Activated naive CD4-positive, alpha-beta T cell treated with anti-CD3 and anti-CD28 coated beads for 36 hours (primary cell): ENCODE measurements around the gene RAD9B. TPM values are rescaled to one million over a fixed set of nuclear protein-coding genes. Genes with fewer than 3 reads are reported as not detected.
"Not testable (repeated sequence)": the region's sequence is repeated elsewhere in the genome, so short reads cannot be mapped to it uniquely, and the experiment has no call there.

Source experiments
- CTCF ChIA-PET: fragments of 350-600 bp; sonication (Branson Sonifier 250); formaldehyde crosslinking; loops from one replicate; lab custom pipeline; 2021; ENCODE audit warnings: antibody characterized with exemption; lab: Charles Lee
- DNase-seq: peaks from one replicate; pipeline ENCODE4 v3.0.0-alpha.2; 2020
- H3K27ac Mint-ChIP-seq: one replicate; pipeline ENCODE4 v1.8.0; 2021; ENCODE audit warnings: mild to moderate bottlenecking, mixed read lengths
- H3K27me3 Mint-ChIP-seq: one replicate; pipeline ENCODE4 v1.8.0; 2021; ENCODE audit warnings: low read depth, mixed read lengths
- H3K36me3 Mint-ChIP-seq: one replicate; pipeline ENCODE4 v1.8.0; 2021; ENCODE audit warnings: low read depth, mixed read lengths
- H3K4me1 Mint-ChIP-seq: one replicate; pipeline ENCODE4 v1.8.0; 2021; ENCODE audit warnings: low read depth, mixed read lengths
- H3K4me3 Mint-ChIP-seq: one replicate; pipeline ENCODE4 v1.8.0; 2021; ENCODE audit warnings: mild to moderate bottlenecking, moderate library complexity, mixed read lengths
- H3K9me3 Mint-ChIP-seq: one replicate; pipeline ENCODE4 v1.8.0; 2021; ENCODE audit warnings: mixed read lengths
- intact Hi-C: fragments of 100-400 bp; cut with micrococcal nuclease; formaldehyde crosslinking; loops from one replicate; pipeline ENCODE4 v1.15.1; 2023
- total RNA-seq, 2 experiments: library from RNA; stranded (reverse); gene quantifications; one replicate each; pipeline ENCODE4 v1.2.3, GENCODE V29; 2021

The RAD9B gene
- total RNA-seq, 2 experiments from 2014 or later = 1.1 to 1.5 TPM

GRCh38 chr12:110543965-110544364, 41.8 kb downstream of the RAD9B start:
- H3K4me3 Mint-ChIP-seq = no peak overlapping the region
- CTCF ChIA-PET = interaction anchor here (1.0 to 1.6 kb wide), 3 partner anchors 51 to 61 kb away, joined by 3 to 8 read pairs (median 4); no protein-coding TSS in a partner anchor
- intact Hi-C loops = no loop called here
- peaks cover 40% of the 10 kb centered on the region for H3K36me3 Mint-ChIP-seq
- H3K4me1 Mint-ChIP-seq = peaks cover 40% of the 10 kb centered on the region
- DNase-seq = no peak
- H3K27me3 Mint-ChIP-seq = no peaks in the 10 kb centered on the region
- H3K27ac Mint-ChIP-seq = no peak overlapping the region
- H3K9me3 Mint-ChIP-seq = no peaks in the 10 kb centered on the region

GRCh38 chr12:110545259-110545658, 43.1 kb downstream of the RAD9B start:
- H3K9me3 Mint-ChIP-seq, H3K4me3 Mint-ChIP-seq, DNase-seq, H3K27me3 Mint-ChIP-seq, intact Hi-C loops: not testable (repeated sequence)
- peak overlapping the region; percentile 6 for H3K27ac Mint-ChIP-seq
- CTCF ChIA-PET = interaction anchor here (0.7 to 1.0 kb wide), 3 partner anchors 32 to 1495 kb away, joined by 3 to 4 read pairs (median 3); no protein-coding TSS in a partner anchor
- peaks cover 37% of the 10 kb centered on the region for H3K36me3 Mint-ChIP-seq
- peaks cover 38% of the 10 kb centered on the region for H3K4me1 Mint-ChIP-seq

- peaks cover 39% of the 10 kb centered on the region for H3K36me3 Mint-ChIP-seq
- H3K9me3 Mint-ChIP-seq = no peaks in the 10 kb centered on the region
- no peak overlapping the region for H3K4me3 Mint-ChIP-seq
- CTCF ChIA-PET = interaction anchor here (0.9 to 1.1 kb wide), 3 partner anchors 17 to 56 kb away, joined by 3 to 4 read pairs (median 3); no protein-coding TSS in a partner anchor
- DNase-seq = no peak
- H3K27ac Mint-ChIP-seq = peak overlapping the region; percentile 6
- H3K27me3 Mint-ChIP-seq = no peaks in the 10 kb centered on the region
- intact Hi-C loops = no loop called here
- H3K4me1 Mint-ChIP-seq = peaks cover 42% of the 10 kb centered on the region
Measured at GRCh38 chr12:110545812-110546211, 43.7 kb downstream of the RAD9B start.

GRCh38 chr12:110546339-110546738, 44.2 kb downstream of the RAD9B start:
- intact Hi-C loops = no loop called here
- Mint-ChIP-seq H3K27ac (no peak overlapping the region), H3K36me3 (peaks cover 40% of the 10 kb centered on the region), H3K4me3 (no peak overlapping the region), H3K9me3 (no peaks in the 10 kb centered on the region), H3K27me3 (no peaks in the 10 kb centered on the region), H3K4me1 (peaks cover 44% of the 10 kb centered on the region)
- no peak for DNase-seq
- CTCF ChIA-PET = interaction anchor here (0.9 to 1.1 kb wide), 2 partner anchors 18 to 33 kb away, joined by 3 to 4 read pairs; no protein-coding TSS in a partner anchor

- Mint-ChIP-seq H3K36me3 (peaks cover 43% of the 10 kb centered on the region), H3K27me3 (no peaks in the 10 kb centered on the region), H3K4me3 (no peak overlapping the region), H3K27ac (no peak overlapping the region), H3K9me3 (no peaks in the 10 kb centered on the region), H3K4me1 (peaks cover 46% of the 10 kb centered on the region)
- CTCF ChIA-PET = interaction anchor here (1.1 kb wide), 1 partner anchor 18 kb away, joined by 3 read pairs; no protein-coding TSS in a partner anchor
- DNase-seq = no peak
- intact Hi-C loops = no loop called here
Measured at GRCh38 chr12:110547090-110547489, 45.0 kb downstream of the RAD9B start.

GRCh38 chr12:110548678-110549077, 46.5 kb downstream of the RAD9B start:
- H3K4me1 Mint-ChIP-seq = peaks cover 38% of the 10 kb centered on the region
- H3K9me3 Mint-ChIP-seq = no peaks in the 10 kb centered on the region
- H3K4me3 Mint-ChIP-seq = no peak overlapping the region
- intact Hi-C loops = no loop called here
- CTCF ChIA-PET = interaction anchor here (1.6 to 7.6 kb wide), 3 partner anchors 36 to 56 kb away, joined by 5 to 126 read pairs (median 7); no protein-coding TSS in a partner anchor
- DNase-seq = no peak
- peaks cover 32% of the 10 kb centered on the region for H3K36me3 Mint-ChIP-seq
- no peak overlapping the region for H3K27ac Mint-ChIP-seq
- no peaks in the 10 kb centered on the region for H3K27me3 Mint-ChIP-seq

- Mint-ChIP-seq H3K4me1 (peaks cover 39% of the 10 kb centered on the region), H3K36me3 (peaks cover 30% of the 10 kb centered on the region), H3K4me3 (no peak overlapping the region), H3K27ac (no peak overlapping the region), H3K9me3 (no peaks in the 10 kb centered on the region), H3K27me3 (no peaks in the 10 kb centered on the region)
- no peak for DNase-seq
- intact Hi-C loops = loop anchor here (5.0 kb wide), 1 partner anchor 82 kb away; the partner anchor contains the start of genes FAM216A and GPN3
- CTCF ChIA-PET = interaction anchor here (0.6 to 7.6 kb wide), 4 partner anchors 16 to 55 kb away, joined by 3 to 126 read pairs (median 5); no protein-coding TSS in a partner anchor
Measured at GRCh38 chr12:110549716-110550115, 47.6 kb downstream of the RAD9B start.

GRCh38 chr12:110550981-110551380, 48.9 kb downstream of the RAD9B start:
- intact Hi-C loops = loop anchor here (5.0 kb wide), 1 partner anchor 84 kb away; the partner anchor contains the start of genes FAM216A and GPN3
- Mint-ChIP-seq H3K27me3 (no peaks in the 10 kb centered on the region), H3K4me1 (peaks cover 44% of the 10 kb centered on the region), H3K9me3 (no peaks in the 10 kb centered on the region), H3K27ac (no peak overlapping the region), H3K4me3 (no peak overlapping the region), H3K36me3 (peaks cover 24% of the 10 kb centered on the region)
- CTCF ChIA-PET = interaction anchor here (1.2 to 7.6 kb wide), 4 partner anchors 8 to 49 kb away, joined by 3 to 126 read pairs (median 6); no protein-coding TSS in a partner anchor
- no peak for DNase-seq

Other genes with a start within 250 kb of the RAD9B start
- gene ATP2A2, start 221.1 kb upstream of the RAD9B start, total RNA-seq = 10 to 100 TPM; 95.5 to 98.6 TPM
- gene ANAPC7, start 98.6 kb upstream of the RAD9B start, total RNA-seq = 10 to 100 TPM; 51.2 to 61.2 TPM
- 100 to 1,000 TPM; 279 to 311 TPM for gene ARPC3, start 52.0 kb upstream of the RAD9B start, total RNA-seq
- gene GPN3, start 34.1 kb upstream of the RAD9B start, total RNA-seq = 10 to 100 TPM; 58.2 to 59.8 TPM
- 10 to 100 TPM; 37.0 to 39.5 TPM for gene FAM216A, start 33.5 kb upstream of the RAD9B start, total RNA-seq
- 10 to 100 TPM; 76.6 to 81.8 TPM for gene VPS29, start 220 bp upstream of the RAD9B start, total RNA-seq
- gene PPTC7, start 81.0 kb downstream of the RAD9B start, total RNA-seq = 10 to 100 TPM; 41.1 to 43.2 TPM
- 1 to 10 TPM; 5.2 to 5.8 TPM for gene TCTN1, start 111.8 kb downstream of the RAD9B start, total RNA-seq
- 1 to 10 TPM; 2.6 to 3.1 TPM for gene HVCN1, start 186.8 kb downstream of the RAD9B start, total RNA-seq
- gene PPP1CC, start 240.6 kb downstream of the RAD9B start, total RNA-seq = 100 to 1,000 TPM; 280 to 285 TPM